PC-9 (cell line): ENCODE measurements around the gene FUBP3. TPM values are rescaled to one million over a fixed set of nuclear protein-coding genes. Genes with fewer than 3 reads are reported as not detected.

ENCODE experiments used
- BruUV-seq: library from RNA; stranded (reverse); fragments of 400-500 nt; replicated peaks from 2 replicates; lab custom pipeline; 2021; lab: Mats Ljungman, UMichigan
- CTCF ChIA-PET: fragments of 300-600 bp; sonication (Branson Sonifier 250); formaldehyde crosslinking; loops from one replicate; lab custom pipeline; 2022; ENCODE audit warnings: antibody characterized with exemption; lab: Charles Lee
- POLR2A ChIA-PET: fragments of 300-600 bp; sonication (Branson Sonifier 250); formaldehyde crosslinking; loops from one replicate; lab custom pipeline; 2022; ENCODE audit warnings: antibody characterized with exemption; ENCODE audit not compliant: unreplicated experiment; lab: Charles Lee
- DNase-seq, 2 experiments: peaks; one replicate each; pipeline versions ENCODE4 v3.0.0 to v3.0.0-alpha.2; 2015 to 2022; ENCODE audit warnings: mixed read lengths in 1 of 2
- H2AFZ ChIP-seq: fragments of 200-600 bp; sonication (generic); 2 replicates; pipeline ENCODE4 v1.8.1; 2017; ENCODE audit warnings: antibody characterized with exemption
- H3F3A ChIP-seq: fragments of 200-600 bp; sonication (generic); 2 replicates; pipeline ENCODE4 v1.8.1; 2017; ENCODE audit warnings: antibody characterized with exemption, mild to moderate bottlenecking, low read depth; ENCODE audit not compliant: insufficient read depth
- H3K27ac ChIP-seq: fragments of 200-600 bp; sonication (generic); 2 replicates; pipeline ENCODE4 v1.6.1; 2016; ENCODE audit warnings: mixed run types
- H3K27me3 ChIP-seq: fragments of 200-600 bp; sonication (generic); 2 replicates; pipeline ENCODE4 v1.6.1; 2016; ENCODE audit warnings: low read depth, mixed run types; ENCODE audit not compliant: insufficient read depth
- H3K36me3 ChIP-seq: fragments of 200-600 bp; sonication (generic); 2 replicates; pipeline ENCODE4 v1.6.1; 2016; ENCODE audit warnings: low read depth, mixed run types
- H3K4me1 ChIP-seq: fragments of 200-600 bp; sonication (generic); replicated peaks from 2 replicates; pipeline ENCODE4 v1.6.1; 2016; ENCODE audit warnings: mixed run types; ENCODE audit not compliant: insufficient read depth
- H3K4me2 ChIP-seq: fragments of 200-600 bp; sonication (generic); 2 replicates; pipeline ENCODE4 v1.6.1; 2017; ENCODE audit warnings: mixed run types
- H3K4me3 ChIP-seq: fragments of 200-600 bp; sonication (generic); 2 replicates; pipeline ENCODE4 v1.6.1; 2016; ENCODE audit warnings: mixed run types
- H3K79me2 ChIP-seq: fragments of 200-600 bp; sonication (generic); 2 replicates; pipeline ENCODE4 v1.6.1; 2017; ENCODE audit warnings: low read depth, mixed run types
- H3K9me2 ChIP-seq: fragments of 200-600 bp; sonication (generic); 2 replicates; pipeline ENCODE4 v1.8.1; 2017; ENCODE audit warnings: mild to moderate bottlenecking; ENCODE audit not compliant: insufficient read depth
- H3K9me3 ChIP-seq: fragments of 200-600 bp; sonication (generic); 2 replicates; pipeline ENCODE4 v1.8.1; 2016; ENCODE audit warnings: low read depth; ENCODE audit not compliant: insufficient read depth
- H4K20me1 ChIP-seq: fragments of 200-600 bp; sonication (generic); 2 replicates; pipeline ENCODE4 v1.8.1; 2017; ENCODE audit not compliant: insufficient read depth
- CTCF ChIP-seq: fragments of 200-600 bp; sonication (generic); conservative IDR thresholded peaks from 2 replicates; pipeline ENCODE4 v1.6.1; 2017; ENCODE audit warnings: mixed run types, antibody characterized with exemption, mild to moderate bottlenecking, moderate library complexity
- EZH2 ChIP-seq: fragments of 200-600 bp; sonication (generic); IDR thresholded peaks from 2 replicates; pipeline ENCODE4 v1.8.0; 2017; ENCODE audit warnings: antibody characterized with exemption, low read depth
- intact Hi-C: fragments of 100-400 bp; cut with micrococcal nuclease; formaldehyde crosslinking; loops from one replicate; pipeline ENCODE4 v1.10.0; 2022; ENCODE audit not compliant: unreplicated experiment
- total RNA-seq: library from RNA; stranded (reverse); gene quantifications from 2 replicates; pipeline ENCODE4 v1.2.3, GENCODE V29; 2021

The FUBP3 gene
- total RNA-seq, 1 experiment from 2014 or later, result 75.6 TPM

- DNase-seq, result no peak
- Histone ChIP-seq H3F3A (peaks cover 6% of the 10 kb centered on the region; the same call in 1 of the 2 replicates), H3K4me1 (no peaks in the 10 kb centered on the region), H3K27ac (no peak overlapping the region), H3K4me3 (no peak overlapping the region), H4K20me1 (no peaks in the 10 kb centered on the region), H2AFZ (no peak overlapping the region), H3K36me3 (no peaks in the 10 kb centered on the region), H3K79me2 (no peaks in the 10 kb centered on the region), H3K27me3 (no peaks in the 10 kb centered on the region), H3K4me2 (no peak overlapping the region), H3K9me2 (no peaks in the 10 kb centered on the region), H3K9me3 (no peaks in the 10 kb centered on the region)
- CTCF ChIA-PET, result no interaction called here
- intact Hi-C loops, result no loop called here
- no peak for TF ChIP-seq CTCF
- TF ChIP-seq EZH2, result no peak
- BruUV-seq, result no TSS peak
- POLR2A ChIA-PET, result no interaction called here
These were observed 54.2 kb downstream of the FUBP3 start for GRCh38 chr9:130633336-130634190.

GRCh38 chr9:130634191-130634768 is 54.9 kb downstream of the FUBP3 start:
- Histone ChIP-seq H3K27ac (no peak overlapping the region), H3K4me3 (no peak overlapping the region), H3F3A (peaks cover 6% of the 10 kb centered on the region; the same call in 1 of the 2 replicates), H3K9me2 (no peaks in the 10 kb centered on the region), H3K4me1 (no peaks in the 10 kb centered on the region), H3K79me2 (no peaks in the 10 kb centered on the region), H3K27me3 (no peaks in the 10 kb centered on the region), H3K4me2 (no peak overlapping the region), H4K20me1 (no peaks in the 10 kb centered on the region), H3K36me3 (no peaks in the 10 kb centered on the region), H3K9me3 (no peaks in the 10 kb centered on the region), H2AFZ (no peak overlapping the region)
- no peak for DNase-seq
- BruUV-seq, result no TSS peak
- TF ChIP-seq EZH2 (no peak), CTCF (no peak)
- intact Hi-C loops, result no loop called here
- CTCF ChIA-PET, result no interaction called here
- POLR2A ChIA-PET, result no interaction called here

GRCh38 chr9:130634801-130635200 is 55.4 kb downstream of the FUBP3 start:
- ChIA-PET CTCF (no interaction called here), POLR2A (no interaction called here)
- Histone ChIP-seq H3K4me3 (no peak overlapping the region), H3F3A (peaks cover 6% of the 10 kb centered on the region; the same call in 1 of the 2 replicates), H3K27ac (no peak overlapping the region), H3K27me3 (no peaks in the 10 kb centered on the region), H3K9me3 (no peaks in the 10 kb centered on the region), H3K36me3 (no peaks in the 10 kb centered on the region), H3K9me2 (no peaks in the 10 kb centered on the region), H3K79me2 (no peaks in the 10 kb centered on the region), H3K4me1 (no peaks in the 10 kb centered on the region), H2AFZ (no peak overlapping the region), H4K20me1 (no peaks in the 10 kb centered on the region), H3K4me2 (no peak overlapping the region)
- DNase-seq, result no peak
- TF ChIP-seq EZH2, result no peak
- no peak for TF ChIP-seq CTCF
- no TSS peak for BruUV-seq
- intact Hi-C loops, result no loop called here
